ENCODE results near the gene GLI3.

GLI3 gene

GRCh38 chr7:42152329-42153205 lies 84.4 kb downstream of the GLI3 start:
- H3K27ac ChIP-seq, result peak overlapping the region; percentile 42
- no peak for TF ChIP-seq ZFX (IDR thresholded peaks at IDR 0.05; ENCODE audit: borderline replicate concordance)
- TF ChIP-seq, protein P1, sequence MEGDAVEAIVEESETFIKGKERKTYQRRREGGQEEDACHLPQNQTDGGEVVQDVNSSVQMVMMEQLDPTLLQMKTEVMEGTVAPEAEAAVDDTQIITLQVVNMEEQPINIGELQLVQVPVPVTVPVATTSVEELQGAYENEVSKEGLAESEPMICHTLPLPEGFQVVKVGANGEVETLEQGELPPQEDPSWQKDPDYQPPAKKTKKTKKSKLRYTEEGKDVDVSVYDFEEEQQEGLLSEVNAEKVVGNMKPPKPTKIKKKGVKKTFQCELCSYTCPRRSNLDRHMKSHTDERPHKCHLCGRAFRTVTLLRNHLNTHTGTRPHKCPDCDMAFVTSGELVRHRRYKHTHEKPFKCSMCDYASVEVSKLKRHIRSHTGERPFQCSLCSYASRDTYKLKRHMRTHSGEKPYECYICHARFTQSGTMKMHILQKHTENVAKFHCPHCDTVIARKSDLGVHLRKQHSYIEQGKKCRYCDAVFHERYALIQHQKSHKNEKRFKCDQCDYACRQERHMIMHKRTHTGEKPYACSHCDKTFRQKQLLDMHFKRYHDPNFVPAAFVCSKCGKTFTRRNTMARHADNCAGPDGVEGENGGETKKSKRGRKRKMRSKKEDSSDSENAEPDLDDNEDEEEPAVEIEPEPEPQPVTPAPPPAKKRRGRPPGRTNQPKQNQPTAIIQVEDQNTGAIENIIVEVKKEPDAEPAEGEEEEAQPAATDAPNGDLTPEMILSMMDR (IDR thresholded peaks at IDR 0.05), result no peak

DNA sequence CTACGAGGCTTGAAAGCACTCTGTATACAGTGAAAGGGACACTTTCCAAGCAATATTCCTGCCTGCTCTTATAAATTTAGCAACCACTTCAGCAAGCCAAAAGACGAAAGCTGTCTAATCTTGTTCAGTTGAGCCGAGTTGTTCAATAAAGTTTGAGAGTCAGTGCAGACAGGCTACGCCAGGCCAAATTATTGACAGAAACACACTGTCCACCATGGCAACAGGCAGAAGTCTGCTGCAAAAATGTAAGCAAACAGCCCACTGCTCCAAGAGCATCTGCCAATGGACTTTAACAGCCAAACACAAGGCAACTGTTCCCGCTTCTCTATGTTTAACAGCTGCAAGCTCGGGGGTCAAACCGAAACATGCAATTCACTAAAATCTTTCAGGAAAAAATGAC lies 85.7 kb downstream of the GLI3 start:
- H3K27ac ChIP-seq, result no peak overlapping the region
- TF ChIP-seq, protein P1 (IDR thresholded peaks at IDR 0.05), result no peak
- no peak for TF ChIP-seq ZFX (IDR thresholded peaks at IDR 0.05; ENCODE audit: borderline replicate concordance)

- no peak for TF ChIP-seq ZFX (IDR thresholded peaks at IDR 0.05; ENCODE audit: borderline replicate concordance)
- TF ChIP-seq, protein P1 (IDR thresholded peaks at IDR 0.05), result no peak
- H3K27ac ChIP-seq, result no peak overlapping the region
Measured at GRCh38 chr7:42145539-42145938, 91.5 kb downstream of the GLI3 start.

DNA sequence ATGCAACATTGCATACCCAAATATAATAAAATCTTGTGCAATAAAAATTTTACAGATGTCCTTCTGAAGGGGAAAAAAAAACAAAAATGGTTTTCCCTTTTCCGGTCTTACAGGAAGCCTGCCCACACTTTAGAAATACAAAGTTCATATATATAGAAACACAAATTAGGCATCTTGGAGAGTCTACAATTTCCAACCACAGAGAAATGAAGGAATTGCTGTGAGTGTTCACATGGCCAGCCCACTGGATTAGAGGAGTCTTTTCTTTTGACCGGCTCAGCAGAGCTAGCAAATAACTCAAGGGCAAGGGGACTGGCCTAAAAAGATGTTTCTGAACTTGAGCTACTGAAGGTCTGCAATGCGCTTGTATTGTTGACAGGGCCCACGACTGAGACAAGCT lies 92.4 kb downstream of the GLI3 start:
- TF ChIP-seq, protein P1 (IDR thresholded peaks at IDR 0.05), result no peak
- no peak for TF ChIP-seq ZFX (IDR thresholded peaks at IDR 0.05; ENCODE audit: borderline replicate concordance)
- no peak overlapping the region for H3K27ac ChIP-seq

DNA sequence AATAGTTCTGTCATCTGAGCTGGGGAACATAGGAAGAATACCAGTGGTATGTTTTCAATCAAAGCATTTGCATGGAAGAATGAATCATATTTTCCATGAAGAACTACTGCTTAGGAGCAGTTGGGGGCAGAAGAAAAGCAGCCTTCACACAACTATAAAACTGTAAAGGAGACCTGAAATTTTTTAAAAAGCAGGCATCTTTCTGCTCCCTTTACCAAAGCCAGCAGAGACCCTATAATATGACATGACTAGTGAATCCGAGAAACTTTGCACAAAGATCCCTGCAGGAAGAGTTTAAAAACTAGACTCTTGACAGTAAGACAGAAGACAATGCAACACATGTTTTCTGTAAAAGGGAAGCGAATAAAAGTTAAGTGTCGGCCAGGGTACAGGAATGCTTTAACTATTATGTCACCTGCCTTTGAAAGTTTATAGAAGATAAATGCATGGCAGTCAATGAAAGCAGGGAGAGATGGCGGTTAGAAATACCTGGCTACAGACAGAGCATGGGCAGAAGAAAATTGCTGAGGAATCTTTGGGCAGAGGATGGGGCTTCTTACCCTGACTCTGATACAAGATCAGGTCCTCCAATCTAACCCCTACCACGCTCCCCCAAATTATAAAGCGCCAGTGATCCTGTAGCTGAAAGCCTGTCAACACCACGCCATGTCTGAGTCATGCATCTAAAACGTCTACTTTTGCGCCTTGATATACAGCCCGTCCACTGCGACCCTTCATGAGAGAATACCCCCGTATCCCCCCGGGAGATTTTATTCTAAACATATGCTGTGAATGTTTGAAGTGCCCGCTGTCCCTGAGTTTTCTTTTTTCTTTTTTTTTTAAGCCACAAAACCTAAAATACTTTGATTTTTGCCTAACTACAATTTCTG lies 93.1 kb downstream of the GLI3 start:
- TF ChIP-seq, protein P1 (IDR thresholded peaks at IDR 0.05), result no peak
- no peak for TF ChIP-seq ZFX (IDR thresholded peaks at IDR 0.05; ENCODE audit: borderline replicate concordance)
- no peak overlapping the region for H3K27ac ChIP-seq

- TF ChIP-seq ZFX (IDR thresholded peaks at IDR 0.05; ENCODE audit: borderline replicate concordance), result no peak
- TF ChIP-seq, protein P1 (IDR thresholded peaks at IDR 0.05), result no peak
- H3K27ac ChIP-seq, result no peak overlapping the region
Measured at GRCh38 chr7:42142089-42142488, 94.9 kb downstream of the GLI3 start.

All from 22Rv1 (cell line).